Small intestine (tissue), 7 donors: ENCODE results near the gene NUDC. TPM values are rescaled to one million over a fixed set of nuclear protein-coding genes. Genes with fewer than 3 reads are reported as not detected.

Experiments used
- DNase-seq, 2 donors: peaks; one replicate each; pipeline versions ENCODE4 v3.0.0 to v3.0.0-alpha.2; 2013
- FAIRE-seq: peaks from 2 replicates; lab custom pipeline; 2012; peaks lifted over from hg19 to GRCh38; lab: Jason Lieb, UNC
- H3K27ac ChIP-seq, 3 donors: one replicate each; pipeline ENCODE4 v1.5.1; 2013; ENCODE audit warnings: low read length in 2 of 3, mild to moderate bottlenecking in 2 of 3, control low read depth in 1 of 3, inconsistent platforms in 1 of 3, low read depth in 1 of 3, moderate library complexity in 1 of 3
- H3K27me3 ChIP-seq, 3 donors: one replicate each; pipeline ENCODE4 v1.6.1; 2013; ENCODE audit warnings: low read length in 3 of 3, inconsistent platforms in 1 of 3; ENCODE audit not compliant: control insufficient read depth in 3 of 3, insufficient read depth in 3 of 3
- H3K36me3 ChIP-seq, 3 donors: one replicate each; pipeline ENCODE4 v1.6.1; 2013; ENCODE audit warnings: low read length in 3 of 3, inconsistent platforms in 1 of 3, low read depth in 1 of 3, mild to moderate bottlenecking in 1 of 3, moderate library complexity in 1 of 3; ENCODE audit not compliant: control insufficient read depth in 3 of 3, insufficient read depth in 2 of 3
- H3K4me1 ChIP-seq, 3 donors: one replicate each; pipeline ENCODE4 v1.6.1; 2013; ENCODE audit warnings: low read length in 2 of 3, inconsistent platforms in 1 of 3, low read depth in 1 of 3, mild to moderate bottlenecking in 1 of 3, moderate library complexity in 1 of 3; ENCODE audit not compliant: control insufficient read depth in 3 of 3, insufficient read depth in 2 of 3
- H3K4me3 ChIP-seq, 3 donors: one replicate each; pipeline ENCODE4 v1.5.1; 2013; ENCODE audit warnings: low read length in 3 of 3, control low read depth in 1 of 3, inconsistent platforms in 1 of 3, low read depth in 1 of 3, mild to moderate bottlenecking in 1 of 3, moderate library complexity in 1 of 3
- H3K9me3 ChIP-seq, 2 donors: one replicate each; pipeline ENCODE4 v1.6.1; 2013; ENCODE audit warnings: low read depth in 1 of 2, low read length in 1 of 2; ENCODE audit not compliant: control insufficient read depth in 2 of 2, insufficient read depth in 1 of 2
- WGBS, 3 donors: extraction: QIAGEN DNeasy Blood & Tissue Kit; methylation state at CpG; one replicate each; pipeline ENCODE4 v1.1.7; 2013; 5-methylcytosine and 5-hydroxymethylcytosine counted together
- polyA plus RNA-seq, 4 donors: library from polyadenylated mRNA; stranded (reverse) in 3 of 4; unstranded in 1 of 4; fragments of 200-250 nt in 3 of 4; fragments of 120-200 nt in 1 of 4; gene quantifications; one replicate each; pipeline versions ENCODE4 v1.2.1 to v1.2.3, GENCODE V29; 2013
- donor health status: healthy with polysubstance abuse.
- donor health status: control.
- donor health status: control.
- donor health status: Bipolar disorder and iron deficiency.
- donor health status: healthy.

Gene NUDC
- polyA plus RNA-seq, 4 donors: 39.4 to 70.5 (median 50.1) TPM

DNA sequence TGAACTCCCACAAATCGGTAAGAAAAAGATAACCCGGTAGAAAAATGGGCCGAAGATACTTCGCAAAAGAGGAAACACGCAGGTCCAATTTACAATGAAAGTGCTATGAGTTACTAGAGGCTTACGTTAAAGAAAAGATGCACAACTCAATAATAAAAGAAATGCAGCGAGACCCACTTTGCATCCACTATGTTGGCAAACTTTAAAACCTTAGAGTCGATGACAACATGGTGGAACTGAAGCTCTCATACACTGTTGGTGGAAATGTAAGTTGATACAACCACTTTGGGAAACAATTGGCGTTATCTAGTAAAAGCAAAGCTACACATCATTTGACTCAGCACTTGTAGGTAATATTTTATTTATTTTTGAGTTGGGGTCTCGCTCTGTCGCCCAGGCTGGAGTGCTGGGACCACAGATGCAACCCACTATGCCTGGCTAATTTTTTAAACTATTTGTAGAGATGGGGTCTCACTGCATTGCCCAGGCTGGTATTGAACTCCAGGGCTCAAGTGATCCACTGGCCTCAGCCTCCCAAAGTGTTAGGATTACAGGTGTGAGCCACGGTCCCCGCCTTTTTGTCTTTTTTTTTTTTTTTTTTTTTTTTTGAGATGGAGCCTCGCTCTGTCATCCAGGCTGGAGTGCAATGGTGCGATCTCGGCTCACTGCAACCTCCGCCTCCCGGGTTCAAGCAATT is 20.6 kb upstream of the NUDC start:
- H3K4me3 ChIP-seq: peak overlapping the region in 2 of 3 donors; percentile 73 to 88
- no peak for FAIRE-seq
- WGBS, 3 donors: 63 to 64% (median 64%) methylated on average over 15 to 18 of the region's 18 CpGs
- no peaks in the 10 kb centered on the region for H3K9me3 ChIP-seq
- peaks cover 0 to 21% (median 6%) of the 10 kb centered on the region in 3 donors for H3K36me3 ChIP-seq
- peaks cover 3 to 22% (median 3%) of the 10 kb centered on the region in 3 donors for H3K4me1 ChIP-seq
- peak overlapping the region in 2 of 3 donors; percentile 61 to 83 for H3K27ac ChIP-seq
- no peak for DNase-seq
- no peaks in the 10 kb centered on the region for H3K27me3 ChIP-seq

DNA sequence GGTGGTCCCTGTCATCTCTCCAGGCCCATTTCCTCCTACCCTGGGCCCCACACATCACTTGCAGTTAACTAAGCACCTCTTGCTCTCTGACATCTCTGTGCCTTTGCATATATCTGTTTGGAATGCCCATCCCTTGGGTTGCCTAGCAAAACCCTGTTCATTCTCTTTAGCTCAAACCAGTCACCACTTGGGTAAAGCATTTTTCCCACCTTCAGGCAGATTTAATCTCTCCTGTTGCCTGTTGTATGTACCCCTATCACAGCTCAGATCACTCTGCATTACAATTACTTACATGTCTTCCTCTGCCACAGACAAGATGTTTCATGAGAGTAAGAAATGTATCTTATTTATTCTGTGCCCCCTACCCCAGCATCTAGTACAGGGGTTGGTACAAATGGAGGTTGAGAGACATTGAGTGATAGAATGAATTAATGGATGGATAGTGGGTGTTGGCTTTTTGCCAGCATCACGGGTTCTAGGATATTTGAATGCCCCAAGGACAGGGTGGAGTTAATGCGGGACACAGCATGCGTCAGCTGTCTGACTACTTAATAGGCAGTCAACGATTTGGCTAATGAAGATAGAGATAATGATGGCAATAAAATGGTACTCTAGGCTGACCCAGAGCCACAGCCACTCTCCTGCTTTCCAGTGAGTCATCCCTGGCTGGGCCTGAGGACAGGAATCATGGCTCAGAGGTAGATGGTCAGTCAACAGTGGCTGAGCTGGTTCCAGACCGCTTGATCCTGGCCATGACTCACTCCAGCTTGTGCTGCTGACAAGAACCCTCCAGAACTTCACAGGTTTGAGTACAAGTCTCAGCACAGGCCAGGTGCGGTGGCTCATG is 14.2 kb upstream of the NUDC start:
- Histone ChIP-seq H3K4me1 (peaks cover 0 to 41% (median under 1%) of the 10 kb centered on the region in 3 donors), H3K4me3 (no peak overlapping the region), H3K9me3 (no peaks in the 10 kb centered on the region), H3K36me3 (peaks cover 0 to 35% (median 3%) of the 10 kb centered on the region in 3 donors), H3K27ac (peak overlapping the region in 2 of 3 donors; percentile 63 to 77), H3K27me3 (no peaks in the 10 kb centered on the region)
- DNase-seq: peak; percentile 72 to 97
- 17 to 54% (median 32%) methylated on average over 6 of the region's 6 CpGs for WGBS, 3 donors
- FAIRE-seq: no peak

DNA sequence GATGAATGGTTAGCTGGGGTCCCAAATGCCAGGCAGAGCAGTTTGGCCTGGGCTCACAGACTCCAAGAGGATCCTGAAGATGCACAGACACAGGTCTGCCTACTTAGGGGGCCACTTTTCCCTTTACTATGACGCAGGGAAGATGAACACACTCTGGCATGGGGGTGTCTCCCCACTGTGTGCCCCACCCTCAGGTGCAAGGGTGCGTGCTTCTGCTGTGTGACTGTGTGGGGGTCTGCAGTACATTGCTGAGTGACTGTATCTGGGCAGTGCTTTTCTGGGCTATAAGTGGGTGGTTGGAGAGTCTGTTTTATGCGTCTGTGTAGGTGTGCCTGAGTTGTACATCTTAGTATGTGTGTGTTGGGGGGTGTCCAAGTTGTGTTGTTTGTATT is 11.6 kb upstream of the NUDC start:
- Histone ChIP-seq H3K9me3 (no peaks in the 10 kb centered on the region), H3K4me3 (no peak overlapping the region), H3K27ac (peak overlapping the region in 2 of 3 donors; percentile 60 to 96), H3K36me3 (peaks cover 0 to 41% (median 3%) of the 10 kb centered on the region in 3 donors), H3K4me1 (peaks cover 0 to 41% (median 0%) of the 10 kb centered on the region in 3 donors), H3K27me3 (no peaks in the 10 kb centered on the region)
- 47 to 68% (median 56%) methylated on average over 3 of the region's 3 CpGs for WGBS, 3 donors
- FAIRE-seq: no peak
- DNase-seq: no peak

DNA sequence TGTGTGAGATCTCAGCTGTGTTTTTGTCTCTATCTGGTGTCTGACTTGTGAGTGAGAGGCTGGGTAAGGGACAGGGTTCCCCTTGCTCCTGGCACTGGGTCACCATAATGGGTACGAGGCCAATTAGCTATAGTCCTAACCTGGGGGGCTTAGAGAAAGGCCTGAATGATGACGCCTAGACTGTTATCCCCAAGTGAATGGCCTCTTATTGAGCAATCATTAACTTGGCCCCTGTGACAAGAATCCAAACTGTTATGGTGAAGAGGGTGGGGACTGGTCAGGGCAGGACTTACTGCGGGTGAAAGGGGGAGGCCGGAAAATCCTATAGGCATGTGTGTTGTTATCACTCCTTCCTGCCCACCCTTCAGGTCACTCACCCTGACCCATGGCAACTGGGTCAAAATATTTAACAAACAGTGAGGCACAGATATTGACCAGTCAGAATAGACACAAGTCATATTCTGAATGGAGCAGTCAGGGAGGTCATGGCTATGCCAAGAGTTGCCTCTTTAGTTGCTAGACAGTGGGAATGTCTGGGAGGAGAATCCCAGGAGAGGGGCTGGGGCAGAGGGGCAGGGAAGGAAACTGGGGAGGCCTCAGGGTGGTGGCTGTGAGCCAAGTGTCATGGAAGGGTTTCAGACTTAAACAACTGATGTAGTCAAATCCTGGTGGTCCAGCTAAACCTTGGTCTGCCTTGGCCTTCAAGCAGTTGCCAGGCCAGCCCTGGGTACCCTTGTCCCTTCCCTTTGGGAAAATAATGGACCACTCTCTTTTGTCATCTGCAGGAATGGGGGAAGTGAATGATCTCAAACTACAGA is 11.0 kb upstream of the NUDC start:
- FAIRE-seq (no peak), DNase-seq (peak; percentile 71 to 77)
- H3K4me1 ChIP-seq: peaks cover 0 to 44% (median 0%) of the 10 kb centered on the region in 3 donors
- no peaks in the 10 kb centered on the region for H3K27me3 ChIP-seq
- peak overlapping the region in 2 of 3 donors; percentile 96 to 100 for H3K27ac ChIP-seq
- 19 to 54% (median 30%) methylated on average over 4 of the region's 4 CpGs for WGBS, 3 donors
- peaks cover 0 to 41% (median 3%) of the 10 kb centered on the region in 3 donors for H3K36me3 ChIP-seq
- no peaks in the 10 kb centered on the region for H3K9me3 ChIP-seq
- H3K4me3 ChIP-seq: peak overlapping the region in 2 of 3 donors; percentile 75 to 84

DNA sequence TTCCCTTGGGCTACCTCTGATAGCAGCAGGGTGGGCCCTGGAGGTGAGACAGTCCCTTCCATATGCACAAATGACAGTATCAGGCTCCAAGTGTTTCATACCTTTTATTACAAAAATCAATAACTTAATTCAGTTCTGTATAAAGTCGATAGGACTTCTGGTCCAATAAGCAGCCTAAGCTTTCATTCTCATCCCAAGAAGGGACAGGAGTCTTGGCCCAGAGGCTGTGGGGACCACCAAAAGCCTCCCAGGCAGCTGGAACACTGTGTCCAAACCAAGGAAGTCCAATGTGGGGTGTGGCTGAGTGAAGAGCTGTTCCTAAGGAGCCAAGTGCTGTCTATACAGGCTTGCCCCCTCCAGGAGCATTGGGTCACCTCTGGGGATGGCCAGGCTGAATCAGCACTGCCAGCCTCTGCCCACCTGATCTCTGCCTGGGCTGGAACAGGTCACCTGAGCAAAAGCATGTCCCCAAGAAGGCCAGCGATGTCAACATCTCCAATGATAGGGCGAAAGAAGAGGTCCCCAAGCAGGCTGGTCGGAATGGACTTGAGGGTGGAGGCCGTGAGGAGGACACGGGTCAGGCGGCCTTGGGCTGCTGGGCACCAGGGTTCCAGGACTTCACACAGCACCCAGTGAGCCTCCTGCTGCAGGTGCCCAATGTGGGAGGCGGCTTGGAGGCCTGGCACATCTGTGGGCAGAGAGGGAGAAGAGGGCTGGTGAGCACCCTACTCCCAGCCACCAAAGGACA is 10.0 kb upstream of the NUDC start:
- H3K27ac ChIP-seq: peak overlapping the region; percentile 27 to 100 (median 96)

DNA sequence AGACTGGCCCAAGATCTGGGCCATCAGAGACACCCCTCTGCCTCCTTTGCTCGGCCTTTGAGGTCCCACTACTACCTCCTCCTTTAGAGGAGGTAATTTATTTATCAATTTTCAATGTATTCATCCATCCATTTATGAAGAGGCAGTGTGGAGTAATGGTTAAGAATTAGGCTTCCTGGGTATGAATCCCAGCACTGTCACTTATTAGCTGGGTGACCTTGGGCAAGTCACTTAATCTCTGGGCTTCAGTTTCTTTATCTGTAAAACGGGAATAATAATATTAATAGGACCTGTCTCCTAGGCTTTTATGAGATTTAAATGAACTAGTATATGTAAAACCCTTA is 9.4 kb upstream of the NUDC start:
- Histone ChIP-seq H3K27ac (peak overlapping the region; percentile 27 to 100 (median 96)), H3K36me3 (peaks cover 0 to 41% (median 3%) of the 10 kb centered on the region in 3 donors), H3K9me3 (no peaks in the 10 kb centered on the region), H3K4me3 (peak overlapping the region in 2 of 3 donors; percentile 75 to 84), H3K4me1 (peaks cover 0 to 41% (median 0%) of the 10 kb centered on the region in 3 donors), H3K27me3 (no peaks in the 10 kb centered on the region)
- DNase-seq (no peak), FAIRE-seq (no peak)
- 25 to 41% (median 26%) methylated on average over 2 of the region's 2 CpGs for WGBS, 3 donors

More for the DNA sequence above, 10.0 kb upstream of the NUDC start:
- H3K27me3 ChIP-seq: no peaks in the 10 kb centered on the region
- FAIRE-seq (no peak), DNase-seq (peak in 1 of 2 donors; percentile 41)
- peaks cover 0 to 41% (median 3%) of the 10 kb centered on the region in 3 donors for H3K36me3 ChIP-seq
- 29 to 71% (median 31%) methylated on average over 7 to 8 of the region's 8 CpGs for WGBS, 3 donors
- no peaks in the 10 kb centered on the region for H3K9me3 ChIP-seq
- H3K4me3 ChIP-seq: peak overlapping the region in 2 of 3 donors; percentile 75 to 84
- peaks cover 0 to 45% (median 0%) of the 10 kb centered on the region in 3 donors for H3K4me1 ChIP-seq

DNA sequence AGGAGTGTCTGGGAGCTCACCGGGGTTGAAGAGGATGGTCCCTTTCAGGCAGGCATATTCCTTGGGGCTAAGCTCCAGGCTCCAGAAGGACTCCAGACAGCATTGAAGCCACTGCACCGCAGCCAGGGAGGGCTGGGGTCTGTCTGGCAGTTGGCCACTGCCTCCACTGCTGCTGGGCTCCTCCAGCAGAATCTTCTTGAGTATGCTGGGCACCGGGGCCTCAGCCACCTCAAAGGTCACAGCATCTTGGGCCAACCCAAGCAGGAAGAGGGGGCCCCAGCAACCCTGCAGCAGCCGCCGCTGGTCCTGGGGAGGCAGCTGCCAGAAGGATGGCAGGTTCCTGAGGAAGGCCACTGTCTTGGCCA is 8.2 kb upstream of the NUDC start:
- H3K4me3 ChIP-seq: peak overlapping the region in 2 of 3 donors; percentile 75 to 84
- FAIRE-seq (no peak), DNase-seq (no peak)
- peaks cover 0 to 40% (median 3%) of the 10 kb centered on the region in 3 donors for H3K36me3 ChIP-seq
- 9 to 56% (median 29%) methylated on average over 5 of the region's 5 CpGs for WGBS, 3 donors
- H3K27ac ChIP-seq: peak overlapping the region; percentile 89 to 100 (median 96)
- H3K27me3 ChIP-seq: no peaks in the 10 kb centered on the region
- H3K9me3 ChIP-seq: no peaks in the 10 kb centered on the region
- peaks cover 0 to 39% (median 0%) of the 10 kb centered on the region in 3 donors for H3K4me1 ChIP-seq
